A673 (cell line): ENCODE measurements around the gene CGNL1. TPM values are rescaled to one million over a fixed set of nuclear protein-coding genes. Genes with fewer than 3 reads are reported as not detected.
A peak's percentile ranks its signal among the peaks of the same experiment; 100 is the strongest.

Experiments
- BruUV-seq: library from RNA; stranded (reverse); fragments of 400-500 nt; replicated peaks from 2 replicates; lab custom pipeline; 2021; lab: Mats Ljungman, UMichigan
- CTCF ChIA-PET: fragments of 300-600 bp; sonication (Branson Sonifier 250); formaldehyde crosslinking; loops from one replicate; lab custom pipeline; 2022; ENCODE audit warnings: antibody characterized with exemption; lab: Charles Lee
- POLR2A ChIA-PET: fragments of 300-600 bp; sonication (Branson Sonifier 250); formaldehyde crosslinking; loops from one replicate; lab custom pipeline; 2022; ENCODE audit warnings: antibody characterized with exemption; ENCODE audit not compliant: low non-redundant PET; lab: Charles Lee
- DNase-seq: peaks from one replicate; pipeline ENCODE4 v3.0.0-alpha.2; 2015; ENCODE audit warnings: low spot score
- H3K27ac ChIP-seq: fragments of 200-600 bp; sonication (generic); 2 replicates; pipeline ENCODE4 v1.5.1; 2016; ENCODE audit warnings: mixed run types, low read depth, mild to moderate bottlenecking, mixed read lengths, antibody characterized with exemption, low read length; ENCODE audit not compliant: poor library complexity, severe bottlenecking
- H3K27me3 ChIP-seq: fragments of 200-600 bp; sonication (generic); replicated peaks from 2 replicates; pipeline ENCODE4 v1.6.1; 2017; ENCODE audit warnings: mixed run types, low read depth, mild to moderate bottlenecking, mixed read lengths, antibody characterized with exemption, low read length; ENCODE audit not compliant: insufficient read depth, poor library complexity
- H3K36me3 ChIP-seq: fragments of 200-600 bp; sonication (generic); 2 replicates; pipeline ENCODE4 v1.6.1; 2016; ENCODE audit warnings: mixed run types, mild to moderate bottlenecking, mixed read lengths, antibody characterized with exemption, low read length; ENCODE audit not compliant: insufficient read depth, poor library complexity, severe bottlenecking
- H3K4me1 ChIP-seq: fragments of 200-600 bp; sonication (generic); 2 replicates; pipeline ENCODE4 v1.6.1; 2017; ENCODE audit warnings: mixed run types, mild to moderate bottlenecking, mixed read lengths, antibody characterized with exemption, low read length; ENCODE audit not compliant: insufficient read depth, poor library complexity, severe bottlenecking
- H3K4me3 ChIP-seq: fragments of 200-600 bp; sonication (generic); 2 replicates; pipeline ENCODE4 v1.5.1; 2016; ENCODE audit warnings: low read depth, mixed run types, mild to moderate bottlenecking, mixed read lengths, low read length; ENCODE audit not compliant: poor library complexity, severe bottlenecking
- H3K9me3 ChIP-seq: fragments of 200-600 bp; sonication (generic); 2 replicates; pipeline ENCODE4 v1.6.1; 2016; ENCODE audit warnings: mixed run types, low read depth, mild to moderate bottlenecking, mixed read lengths, antibody characterized with exemption, low read length; ENCODE audit not compliant: poor library complexity, severe bottlenecking
- CTCF ChIP-seq: fragments of 300-800, 200-600 bp; sonication (generic); conservative IDR thresholded peaks from 2 replicates; pipeline ENCODE4 v1.5.1; 2017; ENCODE audit warnings: low read depth, mild to moderate bottlenecking, antibody characterized with exemption, low read length, moderate library complexity, mixed read lengths
- EZH2 ChIP-seq: fragments of 200-600 bp; sonication (generic); IDR thresholded peaks from 2 replicates; pipeline ENCODE4 v1.6.1; 2017; ENCODE audit warnings: borderline replicate concordance, low read depth, mild to moderate bottlenecking, mixed read lengths, antibody characterized with exemption, low read length; ENCODE audit not compliant: poor library complexity, severe bottlenecking
- intact Hi-C: fragments of 100-400 bp; cut with micrococcal nuclease; formaldehyde crosslinking; loops from one replicate; pipeline ENCODE4 v1.10.0; 2022; ENCODE audit not compliant: unreplicated experiment
- total RNA-seq: library from RNA; stranded (reverse); gene quantifications from 2 replicates; pipeline ENCODE4 v1.2.3, GENCODE V29; 2021

The CGNL1 gene
- total RNA-seq, 1 experiment from 2014 or later = 0.58 TPM

- intact Hi-C loops = loop anchor here (5.0 kb wide), 1 partner anchor 118 kb away; no protein-coding TSS in a partner anchor
- ChIA-PET CTCF (no interaction called here), POLR2A (no interaction called here)
- TF ChIP-seq CTCF (no peak), EZH2 (no peak)
- Histone ChIP-seq H3K4me3 (no peak overlapping the region), H3K9me3 (no peaks in the 10 kb centered on the region), H3K27ac (no peak overlapping the region), H3K27me3 (no peaks in the 10 kb centered on the region), H3K36me3 (no peaks in the 10 kb centered on the region), H3K4me1 (peaks cover 16% of the 10 kb centered on the region)
- no TSS peak for BruUV-seq
- peak; percentile 9 for DNase-seq
Measured at GRCh38 chr15:57460208-57460816, 84.0 kb downstream of the CGNL1 start.

- Histone ChIP-seq H3K36me3 (no peaks in the 10 kb centered on the region), H3K9me3 (no peaks in the 10 kb centered on the region), H3K4me1 (peaks cover 16% of the 10 kb centered on the region), H3K4me3 (no peak overlapping the region), H3K27ac (no peak overlapping the region), H3K27me3 (no peaks in the 10 kb centered on the region)
- ChIA-PET CTCF (no interaction called here), POLR2A (no interaction called here)
- intact Hi-C loops = loop anchor here (5.0 kb wide), 1 partner anchor 119 kb away; no protein-coding TSS in a partner anchor
- no peak for DNase-seq
- BruUV-seq = no TSS peak
- TF ChIP-seq EZH2 = no peak
- TF ChIP-seq CTCF = no peak
Measured at GRCh38 chr15:57461541-57461940, 85.2 kb downstream of the CGNL1 start.

- DNase-seq = peak; percentile 39
- intact Hi-C loops = loop anchor here (5.0 kb wide), 1 partner anchor 120 kb away; no protein-coding TSS in a partner anchor
- no peaks in the 10 kb centered on the region for H3K27me3 ChIP-seq
- no peaks in the 10 kb centered on the region for H3K9me3 ChIP-seq
- POLR2A ChIA-PET = no interaction called here
- no peaks in the 10 kb centered on the region for H3K36me3 ChIP-seq
- H3K4me3 ChIP-seq = no peak overlapping the region
- TF ChIP-seq CTCF = peak; percentile 52
- TF ChIP-seq EZH2 = no peak
- H3K4me1 ChIP-seq = peaks cover 16% of the 10 kb centered on the region
- H3K27ac ChIP-seq = no peak overlapping the region
- CTCF ChIA-PET = no interaction called here
- no TSS peak for BruUV-seq
Measured at GRCh38 chr15:57462381-57462780, 86.1 kb downstream of the CGNL1 start.
